Measurements from ENCODE around the gene MBOAT2. TPM values are rescaled to one million over a fixed set of nuclear protein-coding genes. Genes with fewer than 3 reads are reported as not detected.

MBOAT2 gene
- total and polyA plus RNA-seq, 2 experiments from 2014 or later, result 38.2 to 58.3 TPM

GRCh38 chr2:8831516-8831915 is 172.0 kb downstream of the MBOAT2 start:
- TF ChIP-seq, protein P1, sequence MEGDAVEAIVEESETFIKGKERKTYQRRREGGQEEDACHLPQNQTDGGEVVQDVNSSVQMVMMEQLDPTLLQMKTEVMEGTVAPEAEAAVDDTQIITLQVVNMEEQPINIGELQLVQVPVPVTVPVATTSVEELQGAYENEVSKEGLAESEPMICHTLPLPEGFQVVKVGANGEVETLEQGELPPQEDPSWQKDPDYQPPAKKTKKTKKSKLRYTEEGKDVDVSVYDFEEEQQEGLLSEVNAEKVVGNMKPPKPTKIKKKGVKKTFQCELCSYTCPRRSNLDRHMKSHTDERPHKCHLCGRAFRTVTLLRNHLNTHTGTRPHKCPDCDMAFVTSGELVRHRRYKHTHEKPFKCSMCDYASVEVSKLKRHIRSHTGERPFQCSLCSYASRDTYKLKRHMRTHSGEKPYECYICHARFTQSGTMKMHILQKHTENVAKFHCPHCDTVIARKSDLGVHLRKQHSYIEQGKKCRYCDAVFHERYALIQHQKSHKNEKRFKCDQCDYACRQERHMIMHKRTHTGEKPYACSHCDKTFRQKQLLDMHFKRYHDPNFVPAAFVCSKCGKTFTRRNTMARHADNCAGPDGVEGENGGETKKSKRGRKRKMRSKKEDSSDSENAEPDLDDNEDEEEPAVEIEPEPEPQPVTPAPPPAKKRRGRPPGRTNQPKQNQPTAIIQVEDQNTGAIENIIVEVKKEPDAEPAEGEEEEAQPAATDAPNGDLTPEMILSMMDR (IDR thresholded peaks at IDR 0.05; ENCODE audit: low read depth, low read length), result no peak
- Histone ChIP-seq H3K9me3 (ENCODE audit: low read depth) (no peaks in the 10 kb centered on the region), H3K4me1 (ENCODE audit: low read depth) (peaks cover 24% of the 10 kb centered on the region), H3K27me3 (no peaks in the 10 kb centered on the region), H3K4me3 (no peak overlapping the region), H3K36me3 (no peaks in the 10 kb centered on the region), H3K27ac (no peak overlapping the region)
- DNase-seq (ENCODE audit: low read depth in 1 of 2, low spot score in 1 of 2), result no peak

GRCh38 chr2:8827729-8828128 is 175.8 kb downstream of the MBOAT2 start:
- TF ChIP-seq, protein P1 (IDR thresholded peaks at IDR 0.05; ENCODE audit: low read depth, low read length), result no peak
- Histone ChIP-seq H3K4me1 (ENCODE audit: low read depth) (peaks cover 18% of the 10 kb centered on the region), H3K4me3 (no peak overlapping the region), H3K36me3 (peaks cover 13% of the 10 kb centered on the region), H3K9me3 (ENCODE audit: low read depth) (no peaks in the 10 kb centered on the region), H3K27me3 (no peaks in the 10 kb centered on the region), H3K27ac (no peak overlapping the region)
- no peak for DNase-seq (ENCODE audit: low read depth in 1 of 2, low spot score in 1 of 2)

- no peak overlapping the region for H3K4me3 ChIP-seq
- H3K4me1 ChIP-seq (ENCODE audit: low read depth), result peaks cover 25% of the 10 kb centered on the region
- H3K9me3 ChIP-seq (ENCODE audit: low read depth), result no peaks in the 10 kb centered on the region
- peaks cover 29% of the 10 kb centered on the region for H3K36me3 ChIP-seq
- H3K27me3 ChIP-seq, result no peaks in the 10 kb centered on the region
- peak in 1 of 2 donors; percentile 34 for DNase-seq (ENCODE audit: low read depth in 1 of 2, low spot score in 1 of 2)
- H3K27ac ChIP-seq, result peak overlapping the region; percentile 81
- TF ChIP-seq, protein P1 (IDR thresholded peaks at IDR 0.05; ENCODE audit: low read depth, low read length), result no peak
These were observed 181.3 kb downstream of the MBOAT2 start for GRCh38 chr2:8822218-8822617.

- peaks cover 35% of the 10 kb centered on the region for H3K36me3 ChIP-seq
- peaks cover 25% of the 10 kb centered on the region for H3K4me1 ChIP-seq (ENCODE audit: low read depth)
- DNase-seq (ENCODE audit: low read depth in 1 of 2, low spot score in 1 of 2), result peak in 1 of 2 donors; percentile 85
- H3K27me3 ChIP-seq, result no peaks in the 10 kb centered on the region
- no peak overlapping the region for H3K4me3 ChIP-seq
- TF ChIP-seq, protein P1 (IDR thresholded peaks at IDR 0.05; ENCODE audit: low read depth, low read length), result no peak
- peak overlapping the region; percentile 81 for H3K27ac ChIP-seq
- no peaks in the 10 kb centered on the region for H3K9me3 ChIP-seq (ENCODE audit: low read depth)
These were observed 181.9 kb downstream of the MBOAT2 start for GRCh38 chr2:8821276-8822217.

- TF ChIP-seq, protein P1 (IDR thresholded peaks at IDR 0.05; ENCODE audit: low read depth, low read length), result no peak
- Histone ChIP-seq H3K4me1 (ENCODE audit: low read depth) (peaks cover 25% of the 10 kb centered on the region), H3K36me3 (peaks cover 30% of the 10 kb centered on the region), H3K27ac (no peak overlapping the region), H3K27me3 (no peaks in the 10 kb centered on the region), H3K4me3 (no peak overlapping the region), H3K9me3 (ENCODE audit: low read depth) (no peaks in the 10 kb centered on the region)
- no peak for DNase-seq (ENCODE audit: low read depth in 1 of 2, low spot score in 1 of 2)
These were observed 183.5 kb downstream of the MBOAT2 start for GRCh38 chr2:8819948-8820347.

All from cardiac muscle cell (in vitro differentiated cells and primary cell).